HEK293 (cell line): ENCODE data around the gene USP22.

Experiments used
- ZNF37A ChIP-seq: fragments of 450-650 bp; IDR thresholded peaks from 2 replicates; pipeline ENCODE4 v1.5.1; 2018; ENCODE audit warnings: missing biosample characterization, missing genetic modification characterization
- ZNF549 ChIP-seq: fragments of 450-650 bp; IDR thresholded peaks from 2 replicates; pipeline ENCODE4 v1.5.1; 2018; ENCODE audit warnings: missing biosample characterization, missing genetic modification characterization, mild to moderate bottlenecking, inconsistent platforms, moderate library complexity
- TF ChIP-seq, protein P1 (sequence below): fragments of 450-650 bp; formaldehyde crosslinking; IDR thresholded peaks from 2 replicates; pipeline ENCODE4 v1.5.1; 2016; ENCODE audit warnings: missing biosample characterization, missing genetic modification characterization
- TF ChIP-seq, protein P2 (sequence below): fragments of 450-650 bp; IDR thresholded peaks from 2 replicates; pipeline ENCODE4 v1.5.1; 2018; ENCODE audit warnings: missing biosample characterization, missing genetic modification characterization

GRCh38 chr17:20992987-20993862 is 49.6 kb downstream of the USP22 start:
- TF ChIP-seq, protein P1, sequence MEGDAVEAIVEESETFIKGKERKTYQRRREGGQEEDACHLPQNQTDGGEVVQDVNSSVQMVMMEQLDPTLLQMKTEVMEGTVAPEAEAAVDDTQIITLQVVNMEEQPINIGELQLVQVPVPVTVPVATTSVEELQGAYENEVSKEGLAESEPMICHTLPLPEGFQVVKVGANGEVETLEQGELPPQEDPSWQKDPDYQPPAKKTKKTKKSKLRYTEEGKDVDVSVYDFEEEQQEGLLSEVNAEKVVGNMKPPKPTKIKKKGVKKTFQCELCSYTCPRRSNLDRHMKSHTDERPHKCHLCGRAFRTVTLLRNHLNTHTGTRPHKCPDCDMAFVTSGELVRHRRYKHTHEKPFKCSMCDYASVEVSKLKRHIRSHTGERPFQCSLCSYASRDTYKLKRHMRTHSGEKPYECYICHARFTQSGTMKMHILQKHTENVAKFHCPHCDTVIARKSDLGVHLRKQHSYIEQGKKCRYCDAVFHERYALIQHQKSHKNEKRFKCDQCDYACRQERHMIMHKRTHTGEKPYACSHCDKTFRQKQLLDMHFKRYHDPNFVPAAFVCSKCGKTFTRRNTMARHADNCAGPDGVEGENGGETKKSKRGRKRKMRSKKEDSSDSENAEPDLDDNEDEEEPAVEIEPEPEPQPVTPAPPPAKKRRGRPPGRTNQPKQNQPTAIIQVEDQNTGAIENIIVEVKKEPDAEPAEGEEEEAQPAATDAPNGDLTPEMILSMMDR = peak; percentile 71
- no peak for TF ChIP-seq ZNF549 (tag by site-specific recombination)
- no peak for TF ChIP-seq ZNF37A (tag by site-specific recombination)
- TF ChIP-seq, protein P2, sequence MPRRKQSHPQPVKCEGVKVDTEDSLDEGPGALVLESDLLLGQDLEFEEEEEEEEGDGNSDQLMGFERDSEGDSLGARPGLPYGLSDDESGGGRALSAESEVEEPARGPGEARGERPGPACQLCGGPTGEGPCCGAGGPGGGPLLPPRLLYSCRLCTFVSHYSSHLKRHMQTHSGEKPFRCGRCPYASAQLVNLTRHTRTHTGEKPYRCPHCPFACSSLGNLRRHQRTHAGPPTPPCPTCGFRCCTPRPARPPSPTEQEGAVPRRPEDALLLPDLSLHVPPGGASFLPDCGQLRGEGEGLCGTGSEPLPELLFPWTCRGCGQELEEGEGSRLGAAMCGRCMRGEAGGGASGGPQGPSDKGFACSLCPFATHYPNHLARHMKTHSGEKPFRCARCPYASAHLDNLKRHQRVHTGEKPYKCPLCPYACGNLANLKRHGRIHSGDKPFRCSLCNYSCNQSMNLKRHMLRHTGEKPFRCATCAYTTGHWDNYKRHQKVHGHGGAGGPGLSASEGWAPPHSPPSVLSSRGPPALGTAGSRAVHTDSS (tag by site-specific recombination) = no peak
